ENCODE measurements around the gene NIPBL.
"Not testable (repeated sequence)": the region's sequence is repeated elsewhere in the genome, so short reads cannot be mapped to it uniquely, and the experiment has no call there.

The NIPBL gene, protein sequence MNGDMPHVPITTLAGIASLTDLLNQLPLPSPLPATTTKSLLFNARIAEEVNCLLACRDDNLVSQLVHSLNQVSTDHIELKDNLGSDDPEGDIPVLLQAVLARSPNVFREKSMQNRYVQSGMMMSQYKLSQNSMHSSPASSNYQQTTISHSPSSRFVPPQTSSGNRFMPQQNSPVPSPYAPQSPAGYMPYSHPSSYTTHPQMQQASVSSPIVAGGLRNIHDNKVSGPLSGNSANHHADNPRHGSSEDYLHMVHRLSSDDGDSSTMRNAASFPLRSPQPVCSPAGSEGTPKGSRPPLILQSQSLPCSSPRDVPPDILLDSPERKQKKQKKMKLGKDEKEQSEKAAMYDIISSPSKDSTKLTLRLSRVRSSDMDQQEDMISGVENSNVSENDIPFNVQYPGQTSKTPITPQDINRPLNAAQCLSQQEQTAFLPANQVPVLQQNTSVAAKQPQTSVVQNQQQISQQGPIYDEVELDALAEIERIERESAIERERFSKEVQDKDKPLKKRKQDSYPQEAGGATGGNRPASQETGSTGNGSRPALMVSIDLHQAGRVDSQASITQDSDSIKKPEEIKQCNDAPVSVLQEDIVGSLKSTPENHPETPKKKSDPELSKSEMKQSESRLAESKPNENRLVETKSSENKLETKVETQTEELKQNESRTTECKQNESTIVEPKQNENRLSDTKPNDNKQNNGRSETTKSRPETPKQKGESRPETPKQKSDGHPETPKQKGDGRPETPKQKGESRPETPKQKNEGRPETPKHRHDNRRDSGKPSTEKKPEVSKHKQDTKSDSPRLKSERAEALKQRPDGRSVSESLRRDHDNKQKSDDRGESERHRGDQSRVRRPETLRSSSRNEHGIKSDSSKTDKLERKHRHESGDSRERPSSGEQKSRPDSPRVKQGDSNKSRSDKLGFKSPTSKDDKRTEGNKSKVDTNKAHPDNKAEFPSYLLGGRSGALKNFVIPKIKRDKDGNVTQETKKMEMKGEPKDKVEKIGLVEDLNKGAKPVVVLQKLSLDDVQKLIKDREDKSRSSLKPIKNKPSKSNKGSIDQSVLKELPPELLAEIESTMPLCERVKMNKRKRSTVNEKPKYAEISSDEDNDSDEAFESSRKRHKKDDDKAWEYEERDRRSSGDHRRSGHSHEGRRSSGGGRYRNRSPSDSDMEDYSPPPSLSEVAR (N-terminal part only)

DNA sequence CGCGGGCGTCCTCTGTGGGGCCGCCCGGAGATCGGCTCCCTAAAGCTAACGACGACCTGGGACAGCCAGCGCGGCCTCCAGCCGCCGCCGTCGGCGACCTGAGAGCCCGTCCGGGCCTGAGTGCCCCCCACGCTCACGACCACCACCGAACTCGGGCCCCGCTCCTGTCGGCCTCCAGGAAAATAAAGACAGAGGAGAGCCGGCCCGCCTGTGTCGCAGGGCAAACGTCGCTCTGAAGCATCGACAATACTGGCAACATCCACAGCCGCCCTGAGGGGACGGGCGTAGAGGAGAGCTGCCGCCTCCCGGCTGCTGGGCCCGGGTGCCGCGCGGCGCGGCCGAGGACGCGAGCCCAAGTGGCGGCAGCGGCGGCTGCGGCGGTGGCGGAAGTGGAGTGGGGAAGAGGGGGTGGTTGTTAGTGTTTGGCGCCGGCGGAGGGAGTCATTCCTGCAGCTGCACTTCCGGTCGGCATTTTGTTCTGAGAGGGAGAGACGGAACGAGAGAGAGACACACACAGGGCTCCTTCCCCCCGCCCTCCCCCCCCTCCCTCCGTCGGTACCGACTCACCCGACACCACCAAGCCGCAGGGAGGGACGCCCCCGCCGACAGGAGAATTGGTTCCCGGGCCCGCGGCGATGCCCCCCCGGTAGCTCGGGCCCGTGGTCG lies at the start of gene NIPBL:
Gene NIPBL, plus strand, starts transcription at position 471 of the 666 bp plus-strand sequence. CDS start 76,928 bp downstream, outside the sequence.
- peak; percentile 97 for DNase-seq (ENCODE audit: low spot score)

DNA sequence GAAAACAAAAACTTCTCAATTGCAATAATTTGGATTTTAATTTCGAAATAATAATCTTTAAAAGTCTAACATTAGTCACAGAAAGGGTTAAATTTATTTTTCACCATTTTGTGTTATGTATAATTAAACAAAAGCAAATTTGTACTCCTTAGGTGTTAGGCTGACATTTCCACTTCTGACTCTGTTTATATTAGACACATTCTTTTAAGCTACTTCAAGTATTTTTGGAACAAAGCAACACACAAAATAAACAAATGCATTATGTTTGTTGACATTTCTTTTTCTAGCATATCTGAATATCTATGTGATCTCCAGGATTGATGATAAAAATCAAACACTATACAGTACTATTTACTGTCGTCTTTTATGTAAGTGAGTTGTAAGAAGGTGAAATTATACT lies 44.3 kb upstream of the NIPBL start:
- no peak for DNase-seq (ENCODE audit: low spot score)

DNA sequence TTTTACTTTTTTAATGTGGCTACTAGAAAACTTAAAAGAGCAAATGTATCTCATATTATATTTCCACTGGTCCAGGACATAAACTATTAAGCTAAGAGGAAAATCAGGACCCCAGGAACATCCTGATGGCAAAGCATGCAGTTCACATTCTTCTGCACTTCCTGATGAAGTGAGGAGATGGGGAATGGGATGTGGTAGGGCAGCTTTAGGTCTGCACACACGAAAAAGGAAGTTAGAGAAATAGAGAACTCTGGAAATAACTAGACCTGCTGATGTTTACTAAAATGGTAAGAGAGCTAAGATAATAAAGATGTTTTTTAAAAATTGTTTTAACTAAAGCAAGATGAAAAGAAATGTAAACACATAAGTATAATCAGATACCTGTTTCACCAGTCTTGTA lies 39.7 kb upstream of the NIPBL start:
- no peak for DNase-seq (ENCODE audit: low spot score)

DNA sequence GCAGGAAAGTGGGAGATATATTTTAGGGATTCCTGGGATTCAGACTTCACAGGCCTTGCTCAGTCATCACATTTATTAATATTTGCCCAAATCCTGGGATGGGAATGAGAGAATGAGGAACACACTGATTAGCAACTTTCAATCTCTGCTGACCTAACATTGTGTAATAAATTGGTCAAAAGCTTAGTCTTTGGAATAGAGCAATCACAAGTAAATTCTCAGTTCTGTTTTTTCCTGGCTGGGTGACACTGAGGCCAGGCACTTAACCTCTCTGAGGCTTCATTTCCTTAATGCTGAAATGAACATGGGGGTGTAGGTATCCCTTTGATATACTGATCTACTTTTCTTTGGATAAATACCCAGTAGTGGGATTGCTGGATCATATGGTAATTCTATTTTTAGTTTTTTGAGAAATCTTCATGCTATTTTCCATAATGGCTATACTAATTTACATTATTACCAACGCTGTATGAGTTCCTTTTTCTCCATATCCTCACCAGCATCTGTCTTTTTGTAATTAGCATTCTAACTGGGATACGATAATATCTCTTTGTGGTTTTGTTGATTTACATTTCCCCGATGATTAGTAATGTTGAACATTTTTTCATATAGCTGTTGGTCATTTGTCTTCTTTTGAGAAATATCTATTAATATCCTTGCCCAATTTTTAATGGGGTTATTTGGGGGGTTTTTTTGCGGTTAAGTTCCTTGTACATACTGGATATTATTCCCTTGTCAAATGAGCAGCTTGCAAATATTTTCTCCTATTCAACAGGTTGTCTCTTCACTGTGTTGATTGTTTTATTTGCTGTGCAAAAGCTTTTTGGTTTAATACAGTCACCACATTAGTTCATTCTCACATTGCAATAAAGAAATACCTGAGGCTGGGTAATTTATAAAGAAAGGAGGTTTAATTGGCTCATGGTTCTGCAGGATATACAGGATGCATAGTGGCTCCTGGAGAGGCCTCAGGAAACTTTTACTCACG lies 36.8 kb upstream of the NIPBL start:
- DNase-seq (ENCODE audit: low spot score), result no peak

DNA sequence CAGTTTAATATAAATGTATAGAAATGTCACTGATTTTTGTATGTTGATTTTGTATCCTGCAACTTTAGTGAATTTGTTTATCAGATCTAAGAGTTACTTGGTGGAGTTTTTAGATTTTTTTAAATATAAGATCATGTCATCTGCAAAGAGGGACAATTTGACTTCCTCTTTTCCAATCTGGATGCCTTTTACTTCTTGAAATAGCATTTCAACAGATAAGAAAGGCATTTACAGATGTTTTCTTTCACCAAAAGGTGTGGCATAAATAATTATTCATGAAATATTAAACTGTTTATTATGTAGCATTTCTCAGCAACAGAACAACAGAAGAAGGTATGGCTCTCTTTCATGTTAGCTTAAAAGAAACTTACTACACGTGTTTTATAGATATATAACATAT lies 34.9 kb upstream of the NIPBL start:
- DNase-seq (ENCODE audit: low spot score), result no peak

DNA sequence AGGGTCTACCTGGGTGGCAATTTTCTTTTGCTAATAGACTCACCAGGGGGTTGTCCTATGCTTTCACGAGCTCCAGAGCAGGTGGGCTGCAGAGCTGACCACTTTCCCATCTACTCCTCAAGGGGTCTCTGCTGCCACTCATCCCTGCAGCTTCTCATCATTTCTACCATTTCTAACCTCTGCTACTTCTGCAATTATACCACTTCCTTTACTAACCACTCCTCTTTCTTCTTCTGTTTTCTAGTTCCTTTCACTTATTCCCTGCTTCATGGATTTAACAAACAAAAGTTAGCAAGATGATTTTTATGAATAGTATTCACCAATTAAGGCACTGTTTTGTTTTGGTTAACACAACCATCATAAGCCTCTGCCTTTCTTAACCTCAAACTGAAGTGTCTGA lies 34.5 kb upstream of the NIPBL start:
- no peak for DNase-seq (ENCODE audit: low spot score)

DNA sequence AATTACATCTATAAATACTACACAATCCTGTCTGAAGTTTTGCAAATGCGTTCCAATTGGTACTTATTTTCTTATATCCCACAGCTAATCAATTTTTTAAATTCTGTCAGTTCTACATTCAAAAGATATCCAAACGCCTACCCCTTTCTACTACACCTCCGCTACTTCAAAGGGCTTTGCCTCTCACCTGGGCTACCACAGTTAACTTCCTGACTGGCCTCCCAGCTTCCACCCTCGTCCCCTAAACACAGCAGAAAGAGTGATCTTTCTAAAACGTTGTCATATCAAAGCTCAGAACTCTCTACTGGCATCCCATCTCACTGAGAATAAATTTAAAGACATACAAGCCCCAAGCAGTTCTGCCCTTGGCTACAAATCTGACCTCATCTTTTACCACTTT lies 32.3 kb upstream of the NIPBL start:
- no peak for DNase-seq (ENCODE audit: low spot score)

DNA sequence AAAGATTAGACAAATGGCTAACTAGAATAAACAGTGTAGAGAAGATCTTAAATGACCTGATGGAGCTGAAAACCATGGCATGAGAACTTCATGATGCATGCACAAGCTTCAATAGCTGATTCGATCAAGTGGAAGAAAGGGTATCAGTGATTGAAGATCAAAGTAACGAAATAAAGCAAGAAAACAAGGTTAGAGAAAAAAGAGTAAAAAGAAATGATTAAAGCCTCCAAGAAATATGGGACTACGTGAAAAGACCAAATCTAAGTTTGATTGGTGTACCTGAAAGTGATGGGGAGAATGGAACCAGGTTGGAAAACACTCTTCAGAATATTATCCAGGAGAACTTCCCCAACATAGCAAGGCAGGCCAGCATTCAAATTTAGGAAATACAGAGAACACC lies 28.0 kb upstream of the NIPBL start:
- DNase-seq (ENCODE audit: low spot score), result not testable (repeated sequence)

DNA sequence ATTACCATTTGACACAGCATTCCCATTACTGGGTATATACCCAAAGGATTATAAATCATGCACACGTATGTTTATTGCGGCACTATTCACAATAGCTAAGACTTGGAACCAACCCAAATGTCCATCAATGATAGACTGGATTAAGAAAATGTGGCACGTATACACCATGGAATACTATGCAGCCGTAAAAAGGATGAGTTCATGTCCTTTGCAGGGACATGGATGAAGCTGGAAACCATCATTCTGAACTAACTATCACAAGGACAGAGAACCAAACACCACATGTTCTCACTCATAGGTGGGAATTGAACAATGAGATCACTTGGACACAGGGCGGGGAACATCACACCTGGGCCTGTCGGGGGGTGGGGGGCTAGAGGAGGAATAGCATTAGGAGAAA lies 23.7 kb upstream of the NIPBL start:
- not testable (repeated sequence) for DNase-seq (ENCODE audit: low spot score)

DNA sequence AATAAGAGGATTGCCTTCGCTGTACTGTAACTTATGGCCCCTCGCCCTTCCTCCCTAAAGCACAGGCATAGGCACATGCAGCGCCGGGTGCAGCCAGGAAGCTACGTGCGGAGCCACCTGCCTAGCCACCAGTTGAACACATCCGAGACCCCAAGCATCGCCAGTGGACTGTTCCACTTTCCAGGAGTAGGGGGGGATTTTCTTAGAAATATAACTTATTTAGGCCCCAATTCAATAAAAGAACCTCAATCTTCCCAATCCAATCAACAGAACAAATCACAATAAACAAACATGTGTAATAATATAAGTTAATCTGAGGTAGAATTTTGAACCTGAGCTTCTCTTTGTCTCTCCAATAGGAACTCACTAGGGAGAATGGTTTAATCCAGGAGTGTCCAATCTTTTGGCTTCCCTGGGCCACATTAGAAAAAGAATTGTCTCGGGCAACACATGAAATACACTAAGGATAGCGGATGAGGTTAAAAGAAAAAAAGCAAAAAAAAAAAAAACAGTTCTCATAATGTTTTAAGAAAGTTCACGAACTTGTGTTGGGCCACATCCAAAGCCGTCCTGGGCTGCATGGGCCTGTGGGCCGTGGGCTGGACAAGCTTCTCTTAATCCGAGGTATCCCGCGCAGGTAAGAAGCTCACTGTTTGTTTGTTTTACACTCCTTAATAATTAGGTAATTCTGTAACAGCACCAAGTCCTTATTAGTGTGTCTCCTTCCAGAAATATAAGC lies 22.0 kb upstream of the NIPBL start:
- no peak for DNase-seq (ENCODE audit: low spot score)

DNA sequence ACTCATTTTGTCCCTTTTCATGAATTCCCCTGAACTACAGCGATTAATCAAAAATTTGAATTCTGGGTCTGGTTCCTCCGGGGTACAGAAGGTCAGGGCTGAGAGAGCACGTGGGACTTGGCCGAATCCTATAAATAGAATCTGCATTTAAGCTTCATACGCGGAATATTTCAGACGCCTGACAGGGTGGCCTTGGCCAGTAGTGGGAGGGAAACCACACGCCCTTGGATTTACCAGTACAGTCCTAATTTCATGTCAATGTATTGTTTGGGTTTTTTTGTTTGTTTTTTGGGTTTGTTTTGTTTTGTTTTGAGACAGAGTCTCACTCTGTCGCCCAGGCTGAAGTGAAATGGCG lies 21.5 kb upstream of the NIPBL start:
- DNase-seq (ENCODE audit: low spot score), result no peak

DNA sequence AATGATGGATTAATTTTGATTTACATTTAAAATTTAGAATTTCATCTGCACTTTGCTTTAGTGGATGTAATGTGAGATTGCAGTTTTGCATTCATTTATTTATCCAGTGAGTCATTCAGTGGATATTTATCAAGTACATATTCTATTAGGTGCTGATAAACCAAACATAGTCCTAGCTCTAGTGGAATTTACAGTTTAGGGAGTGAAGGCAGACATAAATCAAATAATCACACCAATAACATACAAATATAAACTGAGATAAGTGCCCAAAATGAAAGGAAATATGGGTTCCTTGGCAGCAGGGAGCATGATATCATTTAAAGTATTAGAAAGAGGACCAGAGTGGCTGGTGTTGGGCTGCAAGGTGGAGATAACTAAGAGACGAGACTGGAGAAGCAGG lies 14.7 kb upstream of the NIPBL start:
- DNase-seq (ENCODE audit: low spot score), result no peak

DNA sequence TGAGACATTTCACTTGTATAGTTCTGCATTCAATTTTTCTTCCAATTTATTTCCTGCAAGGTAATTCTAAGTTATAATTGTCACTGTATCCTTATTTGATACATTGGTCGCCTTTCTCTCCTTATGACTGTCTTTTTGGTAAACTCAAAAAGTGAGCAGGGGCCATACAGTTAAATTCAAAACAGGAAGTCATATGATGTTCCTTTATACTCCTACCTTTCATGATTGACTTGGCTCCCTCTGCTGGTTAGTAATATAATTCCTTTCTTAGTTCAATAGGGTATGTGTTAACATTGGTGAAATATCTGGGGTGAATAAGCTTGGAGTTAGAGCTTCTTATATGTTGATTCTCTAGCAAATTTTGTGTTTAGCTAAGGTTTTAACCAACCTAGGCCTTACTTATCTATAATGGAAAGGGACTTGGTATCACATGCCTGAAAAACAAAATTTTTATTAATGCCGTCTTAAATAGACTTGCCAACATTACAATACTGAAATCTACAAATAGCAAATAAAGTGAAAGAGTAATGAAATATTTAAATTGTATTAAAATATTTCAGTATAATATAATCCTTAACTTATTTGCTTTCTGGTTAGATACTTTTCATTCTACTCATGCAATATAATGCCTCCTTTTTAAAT lies 6.0 kb upstream of the NIPBL start:
- DNase-seq (ENCODE audit: low spot score), result peak; percentile 82

DNA sequence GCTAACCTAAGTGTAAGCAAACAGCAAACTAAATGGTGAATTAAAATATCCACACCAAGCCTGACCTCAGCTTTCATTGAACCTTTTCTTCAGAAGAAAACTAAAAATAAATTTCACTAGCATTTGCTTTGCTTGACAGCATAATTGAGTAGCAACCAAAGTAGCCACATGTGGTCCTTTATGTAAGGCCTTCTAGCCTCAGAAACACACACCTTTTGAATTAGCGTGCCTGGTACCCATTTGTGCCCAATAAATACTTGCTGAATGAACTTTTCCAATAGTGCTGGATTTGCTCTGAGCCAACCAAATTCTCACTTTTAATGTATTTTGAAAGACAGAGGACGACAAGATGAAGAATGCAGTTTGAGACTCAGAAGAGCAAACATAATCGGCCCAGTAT lies 2.1 kb upstream of the NIPBL start:
- no peak for DNase-seq (ENCODE audit: low spot score)

DNA sequence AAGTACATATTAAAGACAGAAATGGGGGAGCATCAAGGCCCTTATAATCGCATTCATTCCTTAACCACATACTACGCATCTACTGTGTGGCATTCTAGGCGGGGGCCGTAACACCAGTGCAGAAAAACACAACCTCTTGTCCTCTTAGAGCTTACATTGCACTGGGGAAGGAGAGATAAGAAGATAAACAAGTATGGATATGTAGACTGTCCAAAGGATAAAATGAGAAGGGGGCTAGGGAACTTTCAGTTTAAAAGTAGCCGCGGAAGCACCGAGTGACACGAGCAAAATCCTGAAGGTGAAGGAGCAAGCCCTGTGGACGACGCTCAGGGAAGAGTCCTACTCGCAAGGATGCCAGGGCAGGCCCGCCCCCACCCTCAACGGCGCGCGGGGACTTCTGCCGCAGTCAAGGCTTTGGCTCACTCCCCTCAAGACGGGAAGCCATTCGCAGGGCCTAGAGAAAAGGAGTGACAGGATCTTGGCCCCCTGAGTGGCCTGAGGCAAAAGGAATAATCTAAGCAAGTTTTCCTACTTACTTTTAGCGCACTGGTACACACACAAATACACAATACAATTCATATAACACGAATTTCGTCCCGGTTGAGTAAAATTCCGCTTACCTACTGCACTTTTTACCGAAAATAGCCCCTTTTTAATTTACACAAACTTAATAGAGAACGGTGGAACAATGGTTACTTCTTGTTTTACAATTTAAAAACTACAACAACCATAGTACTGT lies 1.3 kb upstream of the NIPBL start:
- DNase-seq (ENCODE audit: low spot score), result peak; percentile 59

DNA sequence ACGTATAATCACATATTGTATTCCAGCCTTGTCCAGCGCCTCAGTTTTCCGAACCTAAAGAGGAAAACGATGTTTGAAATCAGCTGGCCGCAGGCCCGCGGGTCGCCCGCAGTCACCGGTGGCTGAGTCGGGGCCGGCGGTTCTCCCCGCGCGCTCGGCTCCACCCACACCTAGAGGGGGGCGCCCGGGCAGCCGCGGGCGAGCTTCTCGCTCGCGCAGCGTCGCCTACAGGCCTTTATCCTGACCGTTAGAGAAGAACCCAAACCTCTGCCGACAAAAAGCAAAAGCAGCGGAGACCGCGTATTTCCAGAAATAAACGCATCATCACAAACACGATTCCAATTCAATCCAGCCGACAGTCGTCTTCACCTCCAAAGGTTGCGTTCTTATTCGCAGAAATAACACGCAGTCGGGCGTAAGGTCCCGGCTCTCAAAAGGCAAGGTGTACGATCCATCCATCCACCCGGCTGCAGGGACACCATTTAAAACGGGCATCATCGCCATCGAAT lies 725 bp upstream of the NIPBL start:
- DNase-seq (ENCODE audit: low spot score), result peak; percentile 83

DNA sequence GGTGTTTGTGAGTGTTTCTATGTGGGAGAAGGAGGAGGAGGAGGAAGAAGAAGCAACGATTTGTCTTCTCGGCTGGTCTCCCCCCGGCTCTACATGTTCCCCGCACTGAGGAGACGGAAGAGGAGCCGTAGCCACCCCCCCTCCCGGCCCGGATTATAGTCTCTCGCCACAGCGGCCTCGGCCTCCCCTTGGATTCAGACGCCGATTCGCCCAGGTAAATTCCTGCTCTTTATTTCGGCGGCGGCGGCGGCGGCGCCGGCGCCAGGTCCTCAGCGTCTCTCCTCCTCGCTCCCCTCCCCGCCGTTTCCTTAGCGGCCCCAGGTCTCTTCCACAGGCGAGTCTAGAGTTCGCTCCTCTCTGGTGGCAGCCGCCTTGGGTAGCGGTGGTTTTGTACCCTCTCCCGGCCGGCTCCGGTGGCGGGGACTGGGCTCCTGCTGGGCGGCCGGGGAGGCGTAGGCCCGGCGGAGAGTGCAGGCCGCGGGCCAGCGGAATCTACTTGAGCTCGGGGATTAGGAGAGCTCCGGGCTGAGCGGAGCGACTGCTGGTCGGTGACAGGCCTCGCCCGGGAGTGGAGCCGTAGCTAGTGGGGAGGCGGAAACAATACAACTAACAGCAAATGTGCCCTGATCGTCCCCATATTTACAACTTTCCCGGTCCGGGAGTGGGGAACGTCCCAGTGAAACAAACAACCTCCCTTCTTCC lies 547 bp downstream of the NIPBL start:
- peak; percentile 64 for DNase-seq (ENCODE audit: low spot score)
